Activated naive CD8-positive, alpha-beta T cell treated with anti-CD3 and anti-CD28 coated beads, Interleukin-2, amount 50 U/mL, for 16 hours (primary cell): ENCODE measurements around the gene KCNK4.

Experiments
- DNase-seq: peaks from one replicate; pipeline ENCODE4 v3.0.0-alpha.2; 2020; ENCODE audit warnings: low read depth, low spot score

KCNK4 gene

DNA sequence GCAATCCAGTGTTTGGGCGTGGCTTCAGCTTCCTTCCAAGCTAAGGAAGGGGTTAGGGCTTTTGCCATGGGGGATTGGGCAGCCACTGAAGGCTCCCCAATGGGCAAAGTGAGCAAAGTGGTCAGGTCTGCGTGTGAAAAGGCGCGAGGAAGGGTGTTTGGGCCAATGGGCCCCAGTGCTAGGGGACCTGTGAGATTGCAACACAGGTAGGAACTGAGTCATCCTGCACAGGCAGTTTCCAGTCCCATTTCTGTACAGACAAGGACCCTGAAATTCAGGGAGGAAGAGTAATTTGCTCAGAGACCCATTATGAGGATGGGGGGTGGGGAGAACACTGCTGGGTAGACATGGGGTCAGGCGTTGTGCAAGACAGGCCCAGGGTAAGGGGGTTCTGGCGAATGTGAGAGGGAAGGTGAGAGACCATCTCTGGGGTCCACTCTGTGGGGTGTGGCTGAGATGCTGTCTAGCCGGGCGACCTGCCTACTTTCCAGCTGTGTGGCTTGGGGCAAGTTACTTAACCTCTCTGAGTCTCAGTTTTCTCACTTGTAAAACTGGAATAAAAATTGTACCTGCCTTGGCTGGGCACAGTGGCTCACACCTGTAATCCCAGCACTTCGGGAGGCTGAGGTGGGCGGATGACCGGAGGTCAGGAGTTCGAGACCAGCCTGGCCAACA lies 56.2 kb downstream of the KCNK4 start:
- no peak for DNase-seq

DNA sequence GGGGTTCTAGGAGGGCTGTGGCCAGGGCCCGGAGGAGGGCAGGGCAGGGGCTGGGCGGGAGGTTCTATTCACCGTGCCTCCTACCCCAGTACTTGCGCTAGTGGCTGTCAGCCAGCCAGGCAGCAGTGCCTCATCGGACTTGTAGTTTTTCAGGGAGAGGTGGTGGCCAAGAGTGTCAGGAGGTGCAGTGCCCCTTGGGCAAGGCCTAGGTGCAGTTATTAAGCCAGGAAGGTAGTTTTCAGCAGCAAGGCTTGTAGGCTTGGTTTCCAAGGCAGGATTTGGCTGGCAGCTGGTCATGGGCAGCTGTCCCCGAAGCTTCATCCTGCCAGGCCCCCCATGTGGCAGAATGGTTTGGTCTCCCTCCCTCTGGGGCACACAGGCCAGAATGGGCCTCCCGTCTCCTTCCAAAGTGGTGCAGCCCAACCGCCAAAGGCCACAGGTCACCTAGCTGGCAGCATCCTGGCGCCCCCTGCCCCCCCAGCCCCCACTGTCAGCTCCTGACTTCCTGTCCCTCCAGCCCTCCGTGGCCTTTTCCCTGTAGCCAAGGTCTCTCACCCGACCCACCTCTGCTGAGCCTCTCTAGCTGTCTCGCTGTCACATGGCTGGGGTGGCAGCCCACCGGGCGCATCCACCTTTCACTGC lies 57.4 kb downstream of the KCNK4 start:
- no peak for DNase-seq

DNA sequence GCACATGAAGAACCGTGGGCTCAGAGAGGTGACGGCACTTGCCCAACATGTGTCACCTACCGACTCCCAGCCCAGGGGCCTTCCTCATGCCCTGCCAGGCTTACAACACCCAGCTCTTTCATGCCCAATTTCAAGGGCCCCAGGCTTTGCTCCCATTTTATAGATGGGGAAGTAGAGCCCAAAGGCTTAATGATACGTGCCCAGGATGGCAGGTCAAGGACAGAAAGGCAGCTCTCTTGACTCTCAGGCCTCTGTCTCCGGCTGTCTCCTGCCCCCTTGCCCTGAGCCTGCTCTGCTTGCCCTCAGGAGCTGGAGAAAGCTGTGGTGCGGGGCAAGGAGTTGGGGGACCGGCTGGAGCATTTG lies 57.9 kb downstream of the KCNK4 start:
- DNase-seq = no peak

DNA sequence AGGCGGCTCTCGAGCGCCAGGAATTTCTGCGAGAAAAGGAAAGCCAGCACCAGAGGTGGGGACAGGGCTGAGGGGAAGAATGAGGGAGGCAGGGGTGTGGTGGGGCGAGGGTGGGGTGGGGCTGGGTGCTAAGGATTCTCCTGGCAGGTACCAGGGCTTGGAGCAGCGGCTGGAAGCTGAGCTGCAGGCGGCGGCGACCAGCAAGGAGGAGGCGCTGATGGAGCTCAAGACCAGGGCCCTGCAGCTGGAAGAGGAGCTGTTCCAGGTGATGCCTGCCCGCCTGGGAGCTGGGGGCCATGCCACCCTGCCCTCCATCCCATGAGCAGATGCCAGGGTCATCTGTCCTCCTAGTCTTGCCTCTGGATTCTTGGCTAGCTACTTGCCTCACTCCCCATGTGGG lies 58.3 kb downstream of the KCNK4 start:
- no peak for DNase-seq
